GM23248 (cell line): ENCODE measurements around the gene LY6G6C.

Experiments used
- EZH2 ChIP-seq: fragments of 200-600 bp; sonication (generic); IDR thresholded peaks from 2 replicates; pipeline ENCODE4 v1.6.1; 2018; ENCODE audit warnings: antibody characterized with exemption, mild to moderate bottlenecking; ENCODE audit not compliant: insufficient read depth, poor library complexity, severe bottlenecking
- EZH2phosphoT487 ChIP-seq: fragments of 200-600 bp; sonication (generic); IDR thresholded peaks from 2 replicates; pipeline ENCODE4 v1.6.1; 2018; ENCODE audit warnings: antibody characterized with exemption, moderate library complexity, mild to moderate bottlenecking, low read depth; ENCODE audit not compliant: insufficient read depth

GRCh38 chr6:31765910-31766794 is 44.6 kb upstream of the LY6G6C start:
- TF ChIP-seq EZH2 (no peak), EZH2phosphoT487 (no peak)
